A673 (cell line): Measurements from ENCODE around the gene RASL11A.

Experiments
- EZH2 ChIP-seq: fragments of 200-600 bp; sonication (generic); IDR thresholded peaks from 2 replicates; pipeline ENCODE4 v1.6.1; 2017; ENCODE audit warnings: borderline replicate concordance, low read depth, mild to moderate bottlenecking, mixed read lengths, antibody characterized with exemption, low read length; ENCODE audit not compliant: poor library complexity, severe bottlenecking
- TF ChIP-seq, protein P1 (sequence below): fragments of 300-800, 200-600 bp; sonication (generic); conservative IDR thresholded peaks from 2 replicates; pipeline ENCODE4 v1.5.1; 2017; ENCODE audit warnings: low read depth, mild to moderate bottlenecking, antibody characterized with exemption, low read length, moderate library complexity, mixed read lengths

DNA sequence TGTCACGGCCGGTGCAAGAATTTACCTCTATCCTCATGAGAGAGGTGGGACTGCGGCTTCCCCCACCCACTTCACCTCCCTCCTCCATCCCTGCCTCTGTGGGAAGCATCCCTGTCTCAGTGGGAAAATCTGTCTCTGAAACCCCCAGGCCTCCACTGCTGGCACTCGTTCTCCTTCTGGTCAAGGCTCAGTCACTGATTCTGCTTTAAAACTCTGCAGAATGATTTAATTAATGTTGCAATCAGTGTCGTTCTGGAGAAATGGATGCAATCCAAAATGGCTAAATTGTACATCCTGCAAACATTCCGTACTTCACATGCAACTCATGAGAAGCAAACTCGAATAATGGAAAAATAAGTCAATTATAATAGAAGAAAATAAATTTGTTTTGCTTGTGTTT, 5.6 kb downstream of the RASL11A start:
- TF ChIP-seq, protein P1, sequence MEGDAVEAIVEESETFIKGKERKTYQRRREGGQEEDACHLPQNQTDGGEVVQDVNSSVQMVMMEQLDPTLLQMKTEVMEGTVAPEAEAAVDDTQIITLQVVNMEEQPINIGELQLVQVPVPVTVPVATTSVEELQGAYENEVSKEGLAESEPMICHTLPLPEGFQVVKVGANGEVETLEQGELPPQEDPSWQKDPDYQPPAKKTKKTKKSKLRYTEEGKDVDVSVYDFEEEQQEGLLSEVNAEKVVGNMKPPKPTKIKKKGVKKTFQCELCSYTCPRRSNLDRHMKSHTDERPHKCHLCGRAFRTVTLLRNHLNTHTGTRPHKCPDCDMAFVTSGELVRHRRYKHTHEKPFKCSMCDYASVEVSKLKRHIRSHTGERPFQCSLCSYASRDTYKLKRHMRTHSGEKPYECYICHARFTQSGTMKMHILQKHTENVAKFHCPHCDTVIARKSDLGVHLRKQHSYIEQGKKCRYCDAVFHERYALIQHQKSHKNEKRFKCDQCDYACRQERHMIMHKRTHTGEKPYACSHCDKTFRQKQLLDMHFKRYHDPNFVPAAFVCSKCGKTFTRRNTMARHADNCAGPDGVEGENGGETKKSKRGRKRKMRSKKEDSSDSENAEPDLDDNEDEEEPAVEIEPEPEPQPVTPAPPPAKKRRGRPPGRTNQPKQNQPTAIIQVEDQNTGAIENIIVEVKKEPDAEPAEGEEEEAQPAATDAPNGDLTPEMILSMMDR = no peak
- no peak for TF ChIP-seq EZH2
